GM04503 (cell line): Measurements from ENCODE around the gene PHETA1.

Experiments used
- DNase-seq: peaks from one replicate; pipeline ENCODE4 v3.0.0-alpha.2; 2012; ENCODE audit warnings: low read depth

Gene PHETA1

DNA sequence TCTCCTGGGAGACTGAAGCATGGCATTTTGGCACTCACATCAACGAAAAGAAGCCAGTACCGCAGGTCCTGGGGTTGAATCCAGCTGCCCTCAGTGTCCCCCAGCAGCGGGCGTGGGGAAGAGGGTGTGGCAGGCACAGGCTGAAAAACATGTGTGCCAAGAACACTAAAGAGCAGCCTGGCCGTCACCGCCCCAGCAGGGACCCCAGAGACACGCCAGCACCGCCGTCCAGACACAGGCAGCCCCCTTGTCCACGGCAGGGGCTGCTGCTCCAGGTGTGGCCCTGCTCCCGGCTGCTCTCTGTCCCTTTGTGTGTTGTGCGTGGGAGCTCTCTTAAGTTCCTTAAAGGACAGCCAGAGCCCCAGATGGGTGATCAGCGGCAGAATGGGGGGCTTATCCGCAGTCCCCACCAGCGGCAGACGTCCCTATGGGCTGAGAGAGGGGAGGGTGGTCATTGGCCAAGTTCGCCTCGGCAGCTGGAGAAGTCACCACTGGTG lies 556 bp downstream of the PHETA1 start:
- DNase-seq, result no peak

- DNase-seq, result no peak
Observed at GRCh38 chr12:111367661-111368221, 1.2 kb downstream of the PHETA1 start.

GRCh38 chr12:111366583-111366982 lies 2.3 kb downstream of the PHETA1 start:
- no peak for DNase-seq

DNA sequence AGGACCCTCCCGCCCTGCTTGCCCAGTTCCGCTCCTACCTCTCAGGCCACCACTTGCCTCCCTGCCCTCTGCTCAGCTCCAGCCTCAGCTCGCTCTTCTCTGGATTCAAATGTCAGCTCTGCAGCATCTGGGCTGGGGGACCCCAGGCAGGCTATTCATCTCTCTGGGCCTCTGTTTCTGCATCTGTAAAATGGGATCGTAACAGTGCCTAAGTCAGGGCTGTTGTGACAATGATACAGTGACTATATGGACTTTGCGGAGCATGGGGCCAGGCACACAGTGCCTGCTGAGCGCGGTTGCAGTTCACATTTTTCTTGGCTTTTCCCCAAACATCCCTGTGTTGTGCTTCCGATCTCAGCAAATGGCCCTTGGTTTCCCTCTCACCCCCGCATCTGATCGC lies 2.8 kb downstream of the PHETA1 start:
- no peak for DNase-seq

DNA sequence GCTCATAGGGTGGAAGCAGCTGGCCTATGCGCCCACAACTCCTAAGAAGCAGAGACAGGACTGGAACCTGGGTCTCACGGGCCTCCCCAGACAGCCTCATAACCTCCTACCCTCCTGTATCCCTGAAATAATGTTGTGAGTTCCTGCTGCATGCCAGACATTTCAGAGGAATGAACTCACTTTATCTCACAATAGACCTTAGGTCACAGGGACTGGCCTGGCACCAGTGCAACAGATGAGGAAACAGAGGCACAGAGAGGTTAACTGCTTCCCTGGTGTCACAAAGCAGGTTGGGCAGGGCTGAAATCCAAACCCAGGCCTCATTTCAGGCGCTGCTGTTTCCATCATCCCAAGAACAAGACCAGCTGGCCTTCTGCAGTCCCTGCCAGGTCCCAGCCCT lies 5.3 kb downstream of the PHETA1 start:
- DNase-seq, result peak; percentile 49

GRCh38 chr12:111362687-111363475 lies 6.0 kb downstream of the PHETA1 start:
- DNase-seq, result no peak

DNA sequence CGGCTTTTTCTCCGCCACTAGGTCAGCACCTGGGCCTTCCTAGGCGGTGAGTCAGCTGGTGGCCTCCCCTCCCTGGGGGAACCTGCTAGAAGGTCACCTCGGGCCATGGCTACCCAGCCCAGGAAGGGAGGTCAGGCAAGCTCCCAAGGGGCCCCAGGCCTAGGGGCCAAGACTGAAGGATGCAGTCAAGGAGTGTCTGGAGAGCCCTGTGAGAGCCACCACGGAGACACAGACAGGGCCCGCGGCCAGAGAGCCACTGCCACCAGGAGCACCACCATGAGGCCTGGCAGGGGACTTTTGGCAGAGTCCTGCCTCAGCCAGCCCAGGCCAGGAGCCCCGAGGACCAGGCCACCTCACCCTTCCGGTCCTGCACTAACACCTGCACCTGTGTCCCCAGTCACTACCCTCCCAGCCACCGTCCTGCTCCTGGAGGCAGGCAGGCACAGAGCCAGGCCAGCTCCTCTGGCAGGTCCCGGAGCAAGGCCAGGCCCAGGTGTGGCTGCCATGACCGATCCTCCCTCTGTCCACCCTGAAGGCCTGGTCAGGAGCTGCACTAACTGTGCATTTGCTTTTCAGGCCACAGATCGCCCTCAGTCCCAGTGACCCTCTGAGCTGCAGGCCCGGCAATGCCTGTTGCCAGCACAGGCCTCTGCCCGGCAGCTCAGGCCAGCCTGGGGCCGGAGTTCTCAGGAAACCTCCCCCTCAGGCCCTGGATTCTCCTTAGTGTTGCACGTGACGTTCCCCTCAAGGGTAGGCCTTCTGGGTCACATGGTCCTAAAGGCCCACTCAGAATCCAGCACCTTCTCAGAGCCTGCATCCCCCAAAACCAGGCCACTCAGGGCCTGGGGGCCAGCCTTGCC lies 6.9 kb downstream of the PHETA1 start:
- DNase-seq, result no peak

- no peak for DNase-seq
Observed at GRCh38 chr12:111361073-111361716, 7.7 kb downstream of the PHETA1 start.

- DNase-seq, result no peak
Observed at GRCh38 chr12:111360325-111360930, 8.5 kb downstream of the PHETA1 start.

- DNase-seq, result no peak
Observed at GRCh38 chr12:111359914-111360276, 9.0 kb downstream of the PHETA1 start.

DNA sequence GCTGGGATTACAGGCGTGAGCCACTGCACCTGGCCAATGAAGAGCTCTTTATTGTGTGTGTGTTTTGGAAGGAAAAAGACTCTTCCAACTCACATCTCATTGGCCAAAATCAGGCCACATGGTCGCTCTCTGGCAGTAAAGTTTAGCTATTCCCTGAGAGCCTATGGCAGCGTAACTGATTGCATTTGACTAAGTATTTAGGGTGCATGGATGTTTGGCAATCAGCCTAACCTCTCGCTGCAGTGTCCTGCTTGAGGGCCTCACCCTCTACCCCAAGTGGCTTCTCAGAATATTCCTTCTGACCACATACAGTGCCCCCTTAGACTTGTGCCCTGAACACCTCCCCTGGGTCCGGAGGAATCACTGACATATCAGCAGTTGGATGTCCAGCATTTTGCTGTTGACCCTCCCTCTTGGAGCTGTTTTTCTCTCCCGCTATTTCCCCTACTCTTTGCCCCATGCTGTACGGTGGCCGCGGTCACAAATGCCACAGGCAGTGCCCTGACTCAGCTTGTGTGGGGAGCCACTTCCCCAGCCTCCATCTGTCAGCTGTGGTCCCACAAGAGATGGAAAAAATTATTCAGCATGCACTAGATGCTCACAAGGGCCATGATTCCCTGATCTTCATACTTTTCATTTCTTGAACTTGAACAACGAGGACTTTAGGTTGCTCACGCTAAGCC lies 9.5 kb downstream of the PHETA1 start:
- no peak for DNase-seq

DNA sequence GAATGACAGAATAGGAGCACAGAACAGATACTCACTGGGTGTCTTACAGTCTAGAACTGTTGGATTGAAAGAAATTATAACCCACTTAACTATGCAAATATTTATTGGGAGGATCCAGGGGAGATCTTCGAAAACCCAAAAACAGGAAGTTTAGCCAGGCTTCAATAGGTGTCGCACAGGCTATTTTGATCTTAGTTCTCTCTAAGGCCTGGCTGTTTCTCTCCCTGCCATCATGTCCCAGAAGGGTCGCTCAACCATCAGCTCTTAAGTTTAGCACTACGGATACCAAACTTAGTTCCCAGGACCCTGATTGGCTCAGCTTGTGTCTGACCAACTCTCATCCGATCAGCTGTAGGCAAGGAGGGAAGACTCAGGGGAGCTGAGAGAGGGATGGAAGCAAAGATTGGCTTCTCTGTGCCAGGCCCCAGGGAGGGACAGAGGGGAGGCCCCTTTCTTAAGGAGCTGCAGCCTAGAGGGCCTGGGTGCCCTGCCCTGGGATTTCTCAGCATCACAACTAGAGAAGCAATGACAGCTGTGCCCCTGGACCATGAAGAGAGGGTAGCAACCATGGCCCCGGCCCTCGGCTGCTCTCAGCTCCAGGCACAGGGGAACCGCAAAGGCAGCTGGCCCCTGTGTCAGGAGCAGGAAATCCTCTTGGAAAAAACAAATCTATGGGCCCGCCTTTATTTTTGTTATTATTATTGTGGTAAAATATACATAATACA lies 13.5 kb downstream of the PHETA1 start:
- DNase-seq, result no peak

GRCh38 chr12:111354511-111354910 lies 14.4 kb downstream of the PHETA1 start:
- DNase-seq, result no peak

DNA sequence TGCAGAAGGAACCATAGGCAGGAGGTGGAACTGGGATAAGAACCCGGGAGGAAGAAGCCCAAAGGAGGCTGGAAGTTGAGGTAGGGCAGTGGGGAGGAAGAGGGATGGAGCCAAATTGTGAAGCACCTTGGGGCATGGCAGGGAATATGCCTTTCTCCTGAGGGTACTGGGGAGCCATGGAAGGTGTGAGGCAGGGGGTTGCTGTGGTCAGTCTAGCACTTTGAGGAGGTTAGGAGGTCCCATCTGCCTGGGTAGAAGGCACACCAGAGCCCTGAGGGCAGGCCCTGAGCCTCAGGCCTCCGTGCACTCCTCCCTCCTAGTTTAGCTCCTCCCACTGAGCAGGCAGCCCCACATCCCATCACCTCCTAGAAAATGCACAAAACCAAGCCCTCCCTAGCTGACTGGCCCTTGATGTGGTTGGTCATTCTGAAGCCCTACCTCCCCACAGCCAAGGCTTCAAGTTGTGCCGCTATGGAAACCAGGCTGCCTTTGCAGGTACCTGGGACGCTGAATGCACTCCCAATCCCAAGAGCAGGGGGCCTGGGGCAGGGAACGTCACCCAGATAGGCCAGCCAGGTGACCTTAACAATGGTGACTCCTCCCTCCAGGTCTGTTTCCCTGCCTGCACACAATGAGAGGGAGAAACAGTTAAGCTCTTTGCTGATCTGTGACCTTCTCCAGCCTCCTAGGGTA lies 15.1 kb downstream of the PHETA1 start:
- no peak for DNase-seq

GRCh38 chr12:111353026-111353425 lies 15.9 kb downstream of the PHETA1 start:
- no peak for DNase-seq

DNA sequence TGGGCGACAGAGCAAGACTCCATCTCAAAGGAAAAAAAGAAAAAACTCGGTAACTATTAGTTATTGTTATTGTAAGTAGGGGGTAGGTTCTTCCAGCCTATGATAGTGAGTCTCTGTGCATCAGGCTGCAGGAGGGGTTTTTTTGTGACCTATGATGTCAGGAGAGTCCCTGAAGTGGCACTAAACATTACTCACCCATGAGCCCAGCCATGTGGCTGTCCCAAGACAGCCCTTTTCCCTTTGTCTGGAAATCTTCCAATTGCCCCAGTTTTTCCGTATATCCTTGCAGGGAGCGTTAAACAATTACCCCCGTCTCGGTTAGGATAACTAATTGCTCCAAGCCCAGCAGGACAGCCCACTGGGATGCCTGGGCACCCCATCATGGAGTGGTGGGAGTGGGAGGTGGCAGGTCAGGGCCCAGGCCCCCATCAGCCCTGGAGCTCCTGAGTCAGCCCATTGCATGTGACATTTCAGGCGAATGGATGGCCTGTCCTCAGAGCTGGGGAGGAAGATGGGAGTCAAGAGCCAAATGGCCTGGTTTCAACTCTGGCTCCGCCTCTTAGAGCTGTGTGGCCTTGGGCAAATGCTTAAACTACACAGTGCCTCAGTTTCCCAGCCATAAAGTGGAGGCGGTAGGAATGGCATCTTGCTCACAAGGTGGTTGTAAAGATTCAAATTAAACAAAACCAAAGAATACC lies 16.4 kb downstream of the PHETA1 start:
- no peak for DNase-seq

GRCh38 chr12:111351026-111351425 lies 17.9 kb downstream of the PHETA1 start:
- DNase-seq, result no peak

DNA sequence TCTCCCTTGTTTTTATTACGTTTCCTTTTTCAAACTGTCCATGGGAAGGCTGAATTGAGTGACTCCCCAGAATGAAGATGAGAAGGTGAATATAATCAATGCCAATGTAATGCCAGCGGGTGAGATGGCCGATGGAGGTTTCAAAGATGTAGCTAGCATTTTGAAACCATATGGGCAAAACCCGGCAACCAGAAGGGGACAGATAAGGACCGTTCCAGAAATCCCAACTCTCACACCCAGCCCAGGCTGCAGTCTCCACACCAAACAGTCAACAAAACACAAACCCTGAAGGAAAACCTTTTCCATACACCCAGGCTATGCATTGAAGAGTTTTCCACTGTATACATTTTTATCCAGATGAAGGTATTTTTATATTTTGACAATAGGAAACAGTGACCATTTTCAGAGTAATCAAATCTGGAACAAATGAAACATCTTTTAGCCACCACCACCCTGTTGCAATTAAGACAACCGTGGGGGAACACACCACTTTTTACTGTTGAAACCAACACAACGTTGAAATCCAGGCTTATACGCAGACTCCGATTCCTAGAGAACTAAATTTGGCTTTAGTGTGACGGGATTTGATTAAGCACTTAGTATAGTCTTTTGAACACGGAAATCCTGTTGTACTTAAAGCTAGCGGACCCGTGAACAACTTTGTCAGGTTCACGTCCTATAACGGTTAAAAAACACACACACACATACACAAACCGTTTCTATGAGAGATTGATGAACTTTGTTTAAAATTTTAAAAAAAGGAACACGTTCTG lies 19.0 kb downstream of the PHETA1 start:
- no peak for DNase-seq
